HepG2 (cell line): Measurements from ENCODE around the gene RER1. TPM values are rescaled to one million over a fixed set of nuclear protein-coding genes. Genes with fewer than 3 reads are reported as not detected.

Experiments
- ARHGAP35 ChIP-seq: sonication (generic); formaldehyde crosslinking; IDR thresholded peaks from 2 replicates; pipeline ENCODE4 v1.9.0; 2022; ENCODE audit warnings: mild to moderate bottlenecking, inconsistent platforms, moderate library complexity, missing genetic modification reagents, borderline replicate concordance
- ATAD3A ChIP-seq: sonication (generic); formaldehyde crosslinking; IDR thresholded peaks from 2 replicates; pipeline ENCODE4 v1.4.0; 2020; ENCODE audit warnings: missing genetic modification reagents
- KDM5A ChIP-seq: fragments of 200-600 bp; sonication (generic); IDR thresholded peaks from 2 replicates; pipeline ENCODE4 v1.7.0; 2018; ENCODE audit warnings: antibody characterized with exemption, mild to moderate bottlenecking, low read length, borderline replicate concordance
- NCOA2 ChIP-seq: sonication (generic); formaldehyde crosslinking; IDR thresholded peaks from 2 replicates; pipeline ENCODE4 v1.8.0; 2022; ENCODE audit warnings: inconsistent platforms
- PHF21A ChIP-seq: sonication (generic); formaldehyde crosslinking; IDR thresholded peaks from 2 replicates; pipeline ENCODE4 v1.5.0; 2020; ENCODE audit warnings: mild to moderate bottlenecking, missing genetic modification reagents
- RARA ChIP-seq: IDR thresholded peaks from 2 replicates; pipeline ENCODE4 v1.6.1; 2016; ENCODE audit warnings: missing genetic modification reagents, missing compliant biosample characterization
- SAP130 ChIP-seq: IDR thresholded peaks from 2 replicates; pipeline ENCODE4 v1.6.1; 2016; ENCODE audit warnings: low read depth
- SRSF9 ChIP-seq: fragments of 200-400 bp; formaldehyde crosslinking; IDR thresholded peaks from 2 replicates; pipeline ENCODE4 v1.6.1; 2018; ENCODE audit warnings: borderline replicate concordance, mild to moderate bottlenecking, low read depth, low read length; ENCODE audit not compliant: insufficient read depth, poor library complexity, severe bottlenecking
- THAP11 ChIP-seq: IDR thresholded peaks from 2 replicates; pipeline ENCODE4 v1.6.1; 2016; ENCODE audit warnings: missing biosample characterization, missing genetic modification reagents
- ZKSCAN5 ChIP-seq: sonication (generic); formaldehyde crosslinking; IDR thresholded peaks from 2 replicates; pipeline ENCODE4 v1.5.1; 2020; ENCODE audit warnings: mild to moderate bottlenecking, missing genetic modification reagents
- ZNF260 ChIP-seq: sonication (generic); formaldehyde crosslinking; IDR thresholded peaks from 2 replicates; pipeline ENCODE4 v1.4.0; 2020; ENCODE audit warnings: missing genetic modification reagents, low read depth, mild to moderate bottlenecking, borderline replicate concordance
- ZNF33A ChIP-seq: sonication (generic); formaldehyde crosslinking; IDR thresholded peaks from 2 replicates; pipeline ENCODE4 v1.5.1; 2020; ENCODE audit warnings: missing genetic modification reagents, mild to moderate bottlenecking, moderate library complexity, borderline replicate concordance
- ZNF598 ChIP-seq: sonication (generic); formaldehyde crosslinking; IDR thresholded peaks from 2 replicates; pipeline ENCODE4 v1.5.1; 2020; ENCODE audit warnings: mild to moderate bottlenecking, missing genetic modification reagents, borderline replicate concordance
- polyA plus RNA-seq, 8 experiments: library from polyadenylated mRNA; depleted of rRNA in 3 of 8; stranded (reverse) in 7 of 8; unstranded in 1 of 8; fragments of >200 nt; fragmentation: Illumina TruSeq in 4 of 8; extraction: Trizol in 4 of 8; gene quantifications; 2 replicates each; pipeline versions ENCODE4 v1.2.1 to v1.2.3, GENCODE V29; 2011 to 2016; ENCODE audit warnings: low read depth in 4 of 8, missing spikeins in 1 of 8, mixed read lengths in 1 of 8; ENCODE audit not compliant: insufficient read depth in 1 of 8
- total RNA-seq, 5 experiments: library from RNA; depleted of rRNA; stranded (reverse); fragments of >200 nt; fragmentation: Illumina TruSeq; extraction: Trizol; gene quantifications; 2 replicates each; pipeline ENCODE4 v1.2.3, GENCODE V29; 2016; ENCODE audit warnings: low read depth in 1 of 5
- TF ChIP-seq, protein P1 (sequence below): sonication (generic); formaldehyde crosslinking; IDR thresholded peaks from 2 replicates; pipeline ENCODE4 v1.8.0; 2022; ENCODE audit warnings: mild to moderate bottlenecking, missing genetic modification reagents
- TF ChIP-seq, protein P2 (sequence below): sonication (generic); formaldehyde crosslinking; IDR thresholded peaks from 2 replicates; pipeline ENCODE4 v1.4.0; 2020; ENCODE audit warnings: missing genetic modification reagents
- TF ChIP-seq, protein P3 (sequence below): IDR thresholded peaks from 2 replicates; pipeline ENCODE4 v1.6.1; 2016; ENCODE audit warnings: missing compliant biosample characterization, missing genetic modification reagents, borderline replicate concordance
- TF ChIP-seq, protein P4 (sequence below): sonication (generic); formaldehyde crosslinking; IDR thresholded peaks from 2 replicates; pipeline ENCODE4 v1.5.0; 2020; ENCODE audit warnings: mild to moderate bottlenecking, missing genetic modification reagents
- TF ChIP-seq, protein P5 (sequence below): sonication (generic); formaldehyde crosslinking; IDR thresholded peaks from 2 replicates; pipeline ENCODE4 v1.5.0; 2020; ENCODE audit warnings: missing genetic modification reagents, mild to moderate bottlenecking, borderline replicate concordance

RER1 gene
- total and polyA plus RNA-seq, 2 of the 13 experiments (the other 11 are each of a cell fraction or from before 2014, with no cell fraction given): 128 to 164 TPM

DNA sequence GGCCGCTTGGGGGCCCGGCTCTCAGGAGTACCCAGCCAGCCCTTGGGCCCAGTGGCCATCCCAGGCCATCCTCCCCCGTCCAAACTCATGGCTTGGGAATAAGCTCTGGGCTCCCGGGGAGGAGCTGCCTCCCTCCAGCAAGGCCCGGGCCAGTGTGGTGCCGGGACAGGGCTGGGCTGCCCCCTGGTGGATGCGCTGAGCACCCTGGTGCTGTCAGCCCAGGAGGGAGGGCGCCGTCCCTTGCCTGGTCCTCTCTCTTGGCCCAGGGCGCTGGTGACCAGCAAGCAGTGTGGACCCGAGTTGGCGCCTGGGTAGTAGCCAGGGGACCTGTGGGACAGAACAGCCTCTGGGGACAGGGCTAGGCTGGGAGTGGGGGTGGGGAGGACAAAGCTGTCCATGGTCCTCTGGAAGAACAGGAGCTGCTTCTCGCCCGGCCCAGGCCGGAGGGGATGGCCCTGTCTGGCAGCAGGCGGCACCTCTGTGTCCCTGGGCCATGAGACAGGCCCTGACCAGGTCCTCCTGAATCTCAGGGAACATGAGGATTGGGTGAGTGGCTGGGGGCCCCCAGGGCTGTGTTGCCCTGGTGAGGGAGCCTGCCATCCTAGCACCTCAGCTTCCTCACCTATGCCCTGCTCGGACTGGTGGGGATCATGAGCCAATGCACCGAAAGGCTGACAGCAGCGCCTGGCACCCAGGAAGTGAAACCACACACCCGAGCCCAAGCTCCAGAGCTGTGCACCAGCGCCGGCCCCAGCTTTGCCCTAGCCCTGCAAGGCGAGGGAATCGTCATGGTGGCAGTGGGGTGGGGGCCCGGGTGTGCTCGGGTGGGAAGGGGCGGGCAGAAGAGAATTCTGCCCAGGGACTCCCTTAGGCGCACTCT, 9.7 kb upstream of the RER1 start (continued):
- TF ChIP-seq, protein P1, sequence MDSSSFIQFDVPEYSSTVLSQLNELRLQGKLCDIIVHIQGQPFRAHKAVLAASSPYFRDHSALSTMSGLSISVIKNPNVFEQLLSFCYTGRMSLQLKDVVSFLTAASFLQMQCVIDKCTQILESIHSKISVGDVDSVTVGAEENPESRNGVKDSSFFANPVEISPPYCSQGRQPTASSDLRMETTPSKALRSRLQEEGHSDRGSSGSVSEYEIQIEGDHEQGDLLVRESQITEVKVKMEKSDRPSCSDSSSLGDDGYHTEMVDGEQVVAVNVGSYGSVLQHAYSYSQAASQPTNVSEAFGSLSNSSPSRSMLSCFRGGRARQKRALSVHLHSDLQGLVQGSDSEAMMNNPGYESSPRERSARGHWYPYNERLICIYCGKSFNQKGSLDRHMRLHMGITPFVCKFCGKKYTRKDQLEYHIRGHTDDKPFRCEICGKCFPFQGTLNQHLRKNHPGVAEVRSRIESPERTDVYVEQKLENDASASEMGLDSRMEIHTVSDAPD (CRISPR knock-in tag): no peak
- TF ChIP-seq, protein P2, sequence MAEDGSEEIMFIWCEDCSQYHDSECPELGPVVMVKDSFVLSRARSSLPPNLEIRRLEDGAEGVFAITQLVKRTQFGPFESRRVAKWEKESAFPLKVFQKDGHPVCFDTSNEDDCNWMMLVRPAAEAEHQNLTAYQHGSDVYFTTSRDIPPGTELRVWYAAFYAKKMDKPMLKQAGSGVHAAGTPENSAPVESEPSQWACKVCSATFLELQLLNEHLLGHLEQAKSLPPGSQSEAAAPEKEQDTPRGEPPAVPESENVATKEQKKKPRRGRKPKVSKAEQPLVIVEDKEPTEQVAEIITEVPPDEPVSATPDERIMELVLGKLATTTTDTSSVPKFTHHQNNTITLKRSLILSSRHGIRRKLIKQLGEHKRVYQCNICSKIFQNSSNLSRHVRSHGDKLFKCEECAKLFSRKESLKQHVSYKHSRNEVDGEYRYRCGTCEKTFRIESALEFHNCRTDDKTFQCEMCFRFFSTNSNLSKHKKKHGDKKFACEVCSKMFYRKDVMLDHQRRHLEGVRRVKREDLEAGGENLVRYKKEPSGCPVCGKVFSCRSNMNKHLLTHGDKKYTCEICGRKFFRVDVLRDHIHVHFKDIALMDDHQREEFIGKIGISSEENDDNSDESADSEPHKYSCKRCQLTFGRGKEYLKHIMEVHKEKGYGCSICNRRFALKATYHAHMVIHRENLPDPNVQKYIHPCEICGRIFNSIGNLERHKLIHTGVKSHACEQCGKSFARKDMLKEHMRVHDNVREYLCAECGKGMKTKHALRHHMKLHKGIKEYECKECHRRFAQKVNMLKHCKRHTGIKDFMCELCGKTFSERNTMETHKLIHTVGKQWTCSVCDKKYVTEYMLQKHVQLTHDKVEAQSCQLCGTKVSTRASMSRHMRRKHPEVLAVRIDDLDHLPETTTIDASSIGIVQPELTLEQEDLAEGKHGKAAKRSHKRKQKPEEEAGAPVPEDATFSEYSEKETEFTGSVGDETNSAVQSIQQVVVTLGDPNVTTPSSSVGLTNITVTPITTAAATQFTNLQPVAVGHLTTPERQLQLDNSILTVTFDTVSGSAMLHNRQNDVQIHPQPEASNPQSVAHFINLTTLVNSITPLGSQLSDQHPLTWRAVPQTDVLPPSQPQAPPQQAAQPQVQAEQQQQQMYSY (CRISPR knock-in tag): 0 out of 2 replicates have a peak, but pooled peaks have one; percentile 8
- TF ChIP-seq, protein P3, sequence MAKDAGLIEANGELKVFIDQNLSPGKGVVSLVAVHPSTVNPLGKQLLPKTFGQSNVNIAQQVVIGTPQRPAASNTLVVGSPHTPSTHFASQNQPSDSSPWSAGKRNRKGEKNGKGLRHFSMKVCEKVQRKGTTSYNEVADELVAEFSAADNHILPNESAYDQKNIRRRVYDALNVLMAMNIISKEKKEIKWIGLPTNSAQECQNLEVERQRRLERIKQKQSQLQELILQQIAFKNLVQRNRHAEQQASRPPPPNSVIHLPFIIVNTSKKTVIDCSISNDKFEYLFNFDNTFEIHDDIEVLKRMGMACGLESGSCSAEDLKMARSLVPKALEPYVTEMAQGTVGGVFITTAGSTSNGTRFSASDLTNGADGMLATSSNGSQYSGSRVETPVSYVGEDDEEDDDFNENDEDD (CRISPR knock-in tag): no peak
- TF ChIP-seq SRSF9 (no peak), PHF21A (CRISPR knock-in tag) (peak; percentile 20; the same call in 1 of the 2 replicates), ARHGAP35 (CRISPR knock-in tag) (no peak), KDM5A (no peak), NCOA2 (CRISPR knock-in tag) (no peak), ZNF598 (0 out of 2 replicates have a peak, but pooled peaks have one; percentile 20), ZNF33A (CRISPR knock-in tag) (no peak), ATAD3A (CRISPR knock-in tag) (no peak), RARA (CRISPR knock-in tag) (no peak), ZNF260 (CRISPR knock-in tag) (no peak), SAP130 (CRISPR knock-in tag) (peak; percentile 43; the same call in 1 of the 2 replicates), THAP11 (CRISPR knock-in tag) (0 out of 2 replicates have a peak, but pooled peaks have one; percentile 43), ZKSCAN5 (no peak)
- TF ChIP-seq, protein P4, sequence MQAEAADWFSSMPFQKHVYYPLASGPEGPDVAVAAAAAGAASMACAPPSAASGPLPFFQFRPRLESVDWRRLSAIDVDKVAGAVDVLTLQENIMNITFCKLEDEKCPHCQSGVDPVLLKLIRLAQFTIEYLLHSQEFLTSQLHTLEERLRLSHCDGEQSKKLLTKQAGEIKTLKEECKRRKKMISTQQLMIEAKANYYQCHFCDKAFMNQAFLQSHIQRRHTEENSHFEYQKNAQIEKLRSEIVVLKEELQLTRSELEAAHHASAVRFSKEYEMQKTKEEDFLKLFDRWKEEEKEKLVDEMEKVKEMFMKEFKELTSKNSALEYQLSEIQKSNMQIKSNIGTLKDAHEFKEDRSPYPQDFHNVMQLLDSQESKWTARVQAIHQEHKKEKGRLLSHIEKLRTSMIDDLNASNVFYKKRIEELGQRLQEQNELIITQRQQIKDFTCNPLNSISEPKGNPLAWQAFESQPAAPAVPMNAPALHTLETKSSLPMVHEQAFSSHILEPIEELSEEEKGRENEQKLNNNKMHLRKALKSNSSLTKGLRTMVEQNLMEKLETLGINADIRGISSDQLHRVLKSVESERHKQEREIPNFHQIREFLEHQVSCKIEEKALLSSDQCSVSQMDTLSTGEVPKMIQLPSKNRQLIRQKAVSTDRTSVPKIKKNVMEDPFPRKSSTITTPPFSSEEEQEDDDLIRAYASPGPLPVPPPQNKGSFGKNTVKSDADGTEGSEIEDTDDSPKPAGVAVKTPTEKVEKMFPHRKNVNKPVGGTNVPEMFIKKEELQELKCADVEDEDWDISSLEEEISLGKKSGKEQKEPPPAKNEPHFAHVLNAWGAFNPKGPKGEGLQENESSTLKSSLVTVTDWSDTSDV: no peak
- TF ChIP-seq, protein P5, sequence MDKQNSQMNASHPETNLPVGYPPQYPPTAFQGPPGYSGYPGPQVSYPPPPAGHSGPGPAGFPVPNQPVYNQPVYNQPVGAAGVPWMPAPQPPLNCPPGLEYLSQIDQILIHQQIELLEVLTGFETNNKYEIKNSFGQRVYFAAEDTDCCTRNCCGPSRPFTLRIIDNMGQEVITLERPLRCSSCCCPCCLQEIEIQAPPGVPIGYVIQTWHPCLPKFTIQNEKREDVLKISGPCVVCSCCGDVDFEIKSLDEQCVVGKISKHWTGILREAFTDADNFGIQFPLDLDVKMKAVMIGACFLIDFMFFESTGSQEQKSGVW (CRISPR knock-in tag): no peak
